ENCODE results near the gene FSTL5.

GRCh38 chr4:161952382-161952781 lies 211.4 kb downstream of the FSTL5 start:
- TF ChIP-seq CTCF (IDR thresholded peaks at IDR 0.05) = peak in 1 of 6 experiments; percentile 15
- TF ChIP-seq POLR2A (IDR thresholded peaks at IDR 0.05) = no peak
